Effector memory CD8-positive, alpha-beta T cell (primary cell): ENCODE results near the gene OLFML2A.
"Not testable (repeated sequence)": the region's sequence is repeated elsewhere in the genome, so short reads cannot be mapped to it uniquely, and the experiment has no call there.

ENCODE experiments used
- ATAC-seq: fragments of 150-1000 bp; cut with Tn5 transposase; replicated peaks from 2 replicates; pipeline ENCODE4 v1.10.0; 2021; ENCODE audit warnings: mild to moderate bottlenecking, moderate library complexity
- DNase-seq, 3 experiments: peaks; one replicate each; pipeline ENCODE4 v3.0.0; 2021
- H3K27ac Mint-ChIP-seq, 2 donors: one replicate each; pipeline ENCODE4 v1.8.0; 2022; ENCODE audit warnings: mild to moderate bottlenecking in 2 of 2, mixed read lengths in 2 of 2, moderate library complexity in 2 of 2
- H3K27me3 Mint-ChIP-seq, 2 donors: one replicate each; pipeline ENCODE4 v1.8.0; 2022; ENCODE audit warnings: mixed read lengths in 2 of 2
- H3K36me3 Mint-ChIP-seq: one replicate; pipeline ENCODE4 v1.8.0; 2022; ENCODE audit warnings: mild to moderate bottlenecking, moderate library complexity, mixed read lengths; ENCODE audit not compliant: insufficient read depth
- H3K4me1 Mint-ChIP-seq, 2 donors: one replicate each; pipeline ENCODE4 v1.8.0; 2022; ENCODE audit warnings: low read depth in 2 of 2, mixed read lengths in 2 of 2
- H3K4me3 Mint-ChIP-seq, 2 donors: one replicate each; pipeline ENCODE4 v1.8.0; 2022; ENCODE audit warnings: mild to moderate bottlenecking in 2 of 2, mixed read lengths in 2 of 2, moderate library complexity in 2 of 2
- H3K9me3 Mint-ChIP-seq, 2 donors: one replicate each; pipeline ENCODE4 v1.8.0; 2022; ENCODE audit warnings: mixed read lengths in 2 of 2

OLFML2A gene

GRCh38 chr9:124840300-124840833 lies 63.4 kb downstream of the OLFML2A start:
- H3K27ac Mint-ChIP-seq = no peak overlapping the region
- peaks cover 0 to 3% of the 10 kb centered on the region in 2 donors for H3K4me1 Mint-ChIP-seq
- H3K27me3 Mint-ChIP-seq = peaks cover 20 to 37% of the 10 kb centered on the region in 2 donors
- H3K4me3 Mint-ChIP-seq = no peak overlapping the region
- no peaks in the 10 kb centered on the region for H3K36me3 Mint-ChIP-seq
- H3K9me3 Mint-ChIP-seq = no peaks in the 10 kb centered on the region
- ATAC-seq (no peak), DNase-seq (no peak)

- Mint-ChIP-seq H3K9me3 (no peaks in the 10 kb centered on the region), H3K4me3 (no peak overlapping the region), H3K36me3 (no peaks in the 10 kb centered on the region), H3K4me1 (peaks cover 0 to 3% of the 10 kb centered on the region in 2 donors), H3K27ac (no peak overlapping the region), H3K27me3 (peaks cover 14 to 29% of the 10 kb centered on the region in 2 donors)
- no peak for ATAC-seq
- DNase-seq = no peak
Measured at GRCh38 chr9:124841075-124841821, 64.3 kb downstream of the OLFML2A start.

GRCh38 chr9:124843456-124844034 lies 66.6 kb downstream of the OLFML2A start:
- no peaks in the 10 kb centered on the region for H3K36me3 Mint-ChIP-seq
- H3K4me1 Mint-ChIP-seq = peaks cover 0 to 5% of the 10 kb centered on the region in 2 donors
- H3K9me3 Mint-ChIP-seq = no peaks in the 10 kb centered on the region
- DNase-seq = no peak
- no peak for ATAC-seq
- H3K27me3 Mint-ChIP-seq = peaks cover 0 to 8% of the 10 kb centered on the region in 2 donors
- H3K4me3 Mint-ChIP-seq = no peak overlapping the region
- H3K27ac Mint-ChIP-seq = no peak overlapping the region

GRCh38 chr9:124844291-124844690 lies 67.4 kb downstream of the OLFML2A start:
- Mint-ChIP-seq H3K36me3 (no peaks in the 10 kb centered on the region), H3K9me3 (no peaks in the 10 kb centered on the region), H3K27ac (no peak overlapping the region), H3K4me1 (peaks cover 0 to 5% of the 10 kb centered on the region in 2 donors), H3K27me3 (peaks cover 0 to 6% of the 10 kb centered on the region in 2 donors), H3K4me3 (no peak overlapping the region)
- DNase-seq (no peak), ATAC-seq (no peak)

- H3K27me3 Mint-ChIP-seq, H3K4me3 Mint-ChIP-seq, H3K9me3 Mint-ChIP-seq, H3K4me1 Mint-ChIP-seq, DNase-seq, H3K27ac Mint-ChIP-seq, H3K36me3 Mint-ChIP-seq, ATAC-seq: not testable (repeated sequence)
Measured at GRCh38 chr9:124846467-124846866, 69.5 kb downstream of the OLFML2A start.

- Mint-ChIP-seq H3K4me3 (no peak overlapping the region), H3K27ac (no peak overlapping the region), H3K9me3 (no peaks in the 10 kb centered on the region), H3K27me3 (no peaks in the 10 kb centered on the region), H3K4me1 (peaks cover 6 to 8% of the 10 kb centered on the region in 2 donors), H3K36me3 (no peaks in the 10 kb centered on the region)
- ATAC-seq = no peak
- DNase-seq = no peak
Measured at GRCh38 chr9:124846969-124847368, 70.0 kb downstream of the OLFML2A start.

GRCh38 chr9:124849801-124850200 lies 72.9 kb downstream of the OLFML2A start:
- no peak for DNase-seq
- no peak overlapping the region for H3K4me3 Mint-ChIP-seq
- no peak for ATAC-seq
- H3K27ac Mint-ChIP-seq = no peak overlapping the region
- H3K36me3 Mint-ChIP-seq = no peaks in the 10 kb centered on the region
- no peaks in the 10 kb centered on the region for H3K9me3 Mint-ChIP-seq
- H3K27me3 Mint-ChIP-seq = no peaks in the 10 kb centered on the region
- peaks cover 13 to 15% of the 10 kb centered on the region in 2 donors for H3K4me1 Mint-ChIP-seq

GRCh38 chr9:124852121-124852828 lies 75.3 kb downstream of the OLFML2A start:
- ATAC-seq = no peak
- H3K9me3 Mint-ChIP-seq = no peaks in the 10 kb centered on the region
- no peaks in the 10 kb centered on the region for H3K27me3 Mint-ChIP-seq
- H3K36me3 Mint-ChIP-seq = peaks cover 6% of the 10 kb centered on the region
- H3K27ac Mint-ChIP-seq = peak overlapping the region; percentile 85 to 90
- H3K4me3 Mint-ChIP-seq = peak overlapping the region; percentile 74 to 76
- peaks cover 15% of the 10 kb centered on the region in 2 donors for H3K4me1 Mint-ChIP-seq
- no peak for DNase-seq

GRCh38 chr9:124852829-124853531 lies 76.0 kb downstream of the OLFML2A start, which contains the start of gene WDR38:
Gene WDR38 (plus strand): TSS chr9:124853460. CDS start chr9:124853532, 72 bp downstream.
- H3K4me1 Mint-ChIP-seq = peaks cover 14 to 15% of the 10 kb centered on the region in 2 donors
- peak within 1 kb of the TSS; percentile 85 to 90 for H3K27ac Mint-ChIP-seq
- ATAC-seq = peak; percentile 92
- DNase-seq = peak; percentile 84 to 90 (median 89)
- H3K36me3 Mint-ChIP-seq = peaks cover 6% of the 10 kb centered on the region
- H3K4me3 Mint-ChIP-seq = peak within 1 kb of the TSS; percentile 74 to 76
- H3K9me3 Mint-ChIP-seq = no peaks in the 10 kb centered on the region
- H3K27me3 Mint-ChIP-seq = no peaks in the 10 kb centered on the region

- H3K4me1 Mint-ChIP-seq = peaks cover 14 to 15% of the 10 kb centered on the region in 2 donors
- peak overlapping the region; percentile 85 to 90 for H3K27ac Mint-ChIP-seq
- peaks cover 10% of the 10 kb centered on the region for H3K36me3 Mint-ChIP-seq
- ATAC-seq (peak; percentile 4), DNase-seq (no peak)
- H3K4me3 Mint-ChIP-seq = peak overlapping the region; percentile 74 to 76
- H3K9me3 Mint-ChIP-seq = no peaks in the 10 kb centered on the region
- H3K27me3 Mint-ChIP-seq = no peaks in the 10 kb centered on the region
Measured at GRCh38 chr9:124853605-124854143, 76.7 kb downstream of the OLFML2A start.

- H3K27ac Mint-ChIP-seq = peak overlapping the region; percentile 85 to 90
- peaks cover 12% of the 10 kb centered on the region for H3K36me3 Mint-ChIP-seq
- H3K27me3 Mint-ChIP-seq = no peaks in the 10 kb centered on the region
- ATAC-seq = no peak
- H3K4me3 Mint-ChIP-seq = no peak overlapping the region
- no peak for DNase-seq
- H3K9me3 Mint-ChIP-seq = no peaks in the 10 kb centered on the region
- peaks cover 14 to 15% of the 10 kb centered on the region in 2 donors for H3K4me1 Mint-ChIP-seq
Measured at GRCh38 chr9:124854161-124854560, 77.2 kb downstream of the OLFML2A start.

- H3K27me3 Mint-ChIP-seq = no peaks in the 10 kb centered on the region
- peaks cover 19 to 21% of the 10 kb centered on the region in 2 donors for H3K4me1 Mint-ChIP-seq
- no peaks in the 10 kb centered on the region for H3K9me3 Mint-ChIP-seq
- DNase-seq = no peak
- H3K27ac Mint-ChIP-seq = peak overlapping the region; percentile 85 to 90
- peaks cover 19% of the 10 kb centered on the region for H3K36me3 Mint-ChIP-seq
- H3K4me3 Mint-ChIP-seq = no peak overlapping the region
- ATAC-seq = no peak
Measured at GRCh38 chr9:124854822-124855221, 77.9 kb downstream of the OLFML2A start.

GRCh38 chr9:124855566-124855943 lies 78.6 kb downstream of the OLFML2A start:
- ATAC-seq (no peak), DNase-seq (no peak)
- H3K27ac Mint-ChIP-seq = peak overlapping the region in 1 of 2 donors; percentile 85
- no peaks in the 10 kb centered on the region for H3K9me3 Mint-ChIP-seq
- H3K36me3 Mint-ChIP-seq = peaks cover 26% of the 10 kb centered on the region
- H3K4me3 Mint-ChIP-seq = no peak overlapping the region
- H3K27me3 Mint-ChIP-seq = no peaks in the 10 kb centered on the region
- H3K4me1 Mint-ChIP-seq = peaks cover 26 to 28% of the 10 kb centered on the region in 2 donors
